GM21529 (cell line): ENCODE results near the gene STC2.
"Not testable (repeated sequence)": the region's sequence is repeated elsewhere in the genome, so short reads cannot be mapped to it uniquely, and the experiment has no call there.

ENCODE experiments used
- ATAC-seq: cut with Tn5 transposase; IDR thresholded peaks from one replicate; pipeline ENCODE4 v1.9.1; 2021; ENCODE audit not compliant: unreplicated experiment

The STC2 gene

DNA sequence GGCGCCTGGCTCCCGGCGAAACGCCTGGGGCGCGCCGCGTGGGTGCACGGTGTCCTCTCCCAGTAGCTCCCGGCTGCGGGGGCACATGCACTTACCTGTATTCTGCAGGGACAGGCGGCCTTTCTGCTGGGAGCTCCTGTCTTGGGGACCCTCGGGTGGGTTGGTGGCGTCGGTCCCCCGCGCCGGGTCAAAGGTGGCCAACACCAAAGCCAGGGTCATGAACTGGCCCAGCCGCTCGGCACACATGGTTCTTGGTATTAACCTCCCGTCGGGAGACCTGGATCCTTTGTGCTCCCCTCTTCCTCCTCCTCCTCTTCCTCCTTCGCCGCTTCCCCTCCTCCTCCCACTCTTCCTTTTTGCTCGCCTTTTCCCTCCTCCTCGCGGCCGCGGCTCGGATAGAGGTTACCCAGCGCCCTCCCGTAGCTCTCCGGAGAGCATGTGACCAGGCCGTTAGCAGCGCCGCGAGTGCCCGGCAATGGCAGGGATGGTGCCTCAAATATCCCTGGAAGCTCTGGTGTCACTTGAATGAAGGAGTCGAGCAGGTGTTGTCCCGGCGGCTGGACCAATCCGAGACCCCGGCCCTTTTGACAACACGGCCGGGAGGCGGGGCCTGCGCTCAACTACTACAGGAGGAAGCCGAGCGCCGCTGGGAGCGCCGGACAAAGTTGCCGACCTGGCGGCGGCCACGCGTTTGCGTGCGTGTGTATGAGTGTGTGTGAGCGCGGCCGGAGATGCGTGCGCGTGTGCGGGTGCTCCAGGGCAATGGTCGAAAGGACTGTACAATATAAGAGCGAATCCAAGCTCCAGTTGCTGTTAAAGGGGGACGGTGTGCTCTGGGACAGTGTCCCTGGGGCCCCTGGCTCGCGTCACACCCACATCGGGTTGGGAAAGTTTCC lies at the start of gene STC2:
Gene STC2 (minus strand): TSS at position 467 of the 896 bp plus-strand sequence. CDS start 221 bp downstream, at position 246.
- ATAC-seq, result peak; percentile 47

GRCh38 chr5:173371400-173371799 lies 43.2 kb upstream of the STC2 start:
- no peak for ATAC-seq

GRCh38 chr5:173363406-173363805 lies 35.2 kb upstream of the STC2 start:
- not testable (repeated sequence) for ATAC-seq

- ATAC-seq, result no peak
Observed at GRCh38 chr5:173355561-173355960, 27.3 kb upstream of the STC2 start.

DNA sequence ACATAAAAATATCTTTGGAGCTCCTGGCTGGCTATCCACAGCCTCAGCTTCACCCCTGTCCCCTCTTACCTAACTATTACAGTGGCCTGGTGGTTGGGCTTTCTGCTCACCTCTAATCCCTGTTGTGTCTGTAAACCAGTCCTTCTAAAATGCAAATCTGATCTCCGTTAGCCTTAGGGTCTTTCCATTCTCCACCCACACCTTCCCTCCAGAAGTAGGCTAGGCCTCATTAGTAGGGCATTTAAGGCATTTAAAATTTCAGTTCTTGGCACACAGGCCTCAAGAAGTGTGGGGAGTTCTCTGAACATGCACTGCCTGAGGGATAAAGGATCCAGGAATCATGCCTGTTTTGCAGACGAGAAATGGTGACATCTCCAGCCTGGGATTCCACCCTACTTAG lies 26.4 kb upstream of the STC2 start:
- ATAC-seq, result no peak

DNA sequence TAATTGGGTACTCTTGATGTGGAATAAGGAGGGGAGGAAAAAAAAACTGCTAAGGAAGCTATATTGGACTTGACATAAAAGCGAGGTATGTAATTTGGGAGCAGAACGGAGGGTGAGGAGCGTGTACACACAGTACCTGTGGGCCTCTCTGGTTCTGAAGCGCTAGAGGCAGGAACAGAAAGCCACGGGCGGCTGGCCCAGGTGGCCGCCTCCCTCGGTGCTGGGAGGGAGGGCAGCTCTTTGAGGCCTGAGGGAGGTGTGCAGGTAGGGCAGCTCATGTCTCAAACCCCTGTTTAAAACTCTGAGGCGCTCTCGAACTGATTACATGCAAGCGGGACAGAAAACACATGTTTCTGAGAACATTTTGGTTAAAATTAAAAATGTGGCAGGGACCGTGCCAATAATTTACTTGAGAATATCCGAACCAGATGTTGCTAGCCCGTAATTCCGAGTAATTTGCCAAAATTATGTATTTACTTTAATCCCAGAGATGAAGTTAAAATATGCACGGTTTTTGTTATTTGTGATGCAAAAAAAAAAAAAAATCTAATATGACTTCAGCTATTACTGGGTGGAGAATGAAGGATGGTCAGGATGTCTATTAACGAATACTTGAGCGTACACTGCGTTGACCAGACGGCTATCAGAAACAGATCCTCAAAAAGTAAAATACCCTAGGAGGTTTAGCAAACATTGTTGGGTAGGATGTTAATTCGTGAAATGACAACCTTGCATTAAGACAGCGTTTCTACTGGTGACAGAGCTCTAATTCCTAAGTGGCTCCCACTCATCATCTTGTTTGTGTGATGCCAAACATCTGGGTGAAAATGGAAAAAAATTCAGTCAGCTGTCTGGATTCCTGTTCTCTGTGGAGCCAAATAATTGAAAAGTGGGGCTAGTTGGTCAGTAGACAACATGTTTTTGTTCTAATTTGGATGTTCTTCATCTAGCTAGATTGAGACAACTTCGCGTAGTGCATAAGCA lies 24.4 kb upstream of the STC2 start:
- ATAC-seq, result no peak

GRCh38 chr5:173342813-173343755 lies 14.9 kb upstream of the STC2 start:
- ATAC-seq, result no peak

GRCh38 chr5:173341961-173342430 lies 13.8 kb upstream of the STC2 start:
- no peak for ATAC-seq

DNA sequence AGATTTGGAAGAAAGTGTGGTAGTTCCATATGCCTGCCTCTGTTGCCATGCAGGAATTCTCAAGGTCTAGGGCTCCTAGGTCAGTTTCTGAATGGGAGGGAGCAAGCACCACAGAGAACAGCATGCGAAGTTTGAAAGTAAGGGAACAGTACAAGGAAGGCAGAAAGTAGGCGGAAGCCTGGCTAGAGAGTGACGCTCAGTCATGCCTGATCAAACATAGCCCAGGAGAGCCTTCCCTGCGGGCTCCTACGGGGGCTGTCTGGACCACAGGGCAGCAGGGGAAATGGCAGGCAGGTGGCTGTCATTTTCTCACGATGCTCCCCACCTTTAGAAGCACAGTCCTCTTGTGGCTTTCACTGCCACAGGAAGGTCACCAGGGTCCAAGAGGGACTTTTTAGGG lies 12.8 kb upstream of the STC2 start:
- no peak for ATAC-seq

DNA sequence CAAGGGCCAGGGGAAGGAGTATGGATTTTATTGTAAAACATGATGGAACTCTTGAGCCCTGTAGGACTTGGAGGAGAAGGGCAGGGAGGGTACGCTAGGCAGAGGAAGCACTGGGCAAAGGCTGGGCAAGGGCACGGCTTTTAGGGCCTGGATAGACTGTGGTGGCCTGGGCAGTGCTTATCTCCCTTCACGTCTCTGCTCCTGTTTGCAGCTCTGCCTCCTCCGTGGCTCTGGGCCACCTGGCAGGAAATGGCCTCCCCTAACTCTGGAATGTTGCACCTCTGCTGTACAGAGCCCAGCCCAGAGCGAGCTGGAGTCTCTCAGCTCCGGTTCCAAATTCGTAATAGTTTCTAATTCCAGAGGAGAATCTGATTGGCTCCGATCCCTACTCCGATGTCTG lies 12.2 kb upstream of the STC2 start:
- no peak for ATAC-seq

GRCh38 chr5:173339286-173339685 lies 11.1 kb upstream of the STC2 start:
- no peak for ATAC-seq

GRCh38 chr5:173338380-173339015 lies 10.3 kb upstream of the STC2 start:
- no peak for ATAC-seq

GRCh38 chr5:173334808-173335207 lies 6.6 kb upstream of the STC2 start:
- no peak for ATAC-seq

DNA sequence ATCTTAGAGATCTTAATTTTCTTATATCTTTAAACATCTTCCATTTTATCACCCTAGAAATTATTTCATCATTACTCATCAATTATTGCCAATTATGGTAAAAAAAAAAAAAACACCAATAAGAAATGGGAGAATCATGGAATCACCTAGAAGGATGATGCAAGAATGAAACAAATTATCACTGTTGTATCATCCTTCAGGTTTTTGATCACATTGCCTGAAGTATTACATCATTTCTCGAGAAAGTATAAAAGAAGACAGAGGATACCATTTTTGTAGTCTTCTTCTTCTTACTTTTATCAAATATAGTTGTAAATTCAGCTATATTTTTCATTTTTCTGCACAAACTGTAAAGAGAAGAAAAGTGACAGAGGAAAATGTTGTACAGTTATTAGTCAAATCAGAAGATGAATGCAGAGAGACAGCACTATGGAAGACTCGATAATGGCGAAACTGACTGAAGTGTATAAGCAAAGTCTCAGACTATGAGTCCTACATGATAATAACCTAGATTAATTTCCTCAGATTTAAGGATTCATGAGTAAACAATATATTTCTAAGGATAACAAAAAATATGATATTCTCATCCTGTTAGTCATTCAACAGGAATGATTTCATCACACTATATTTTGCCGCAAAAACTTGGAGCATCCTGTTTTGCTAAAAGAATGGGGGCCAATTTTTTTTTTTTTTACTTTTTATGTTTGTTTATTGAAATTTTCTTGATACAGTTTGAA lies 5.9 kb upstream of the STC2 start:
- ATAC-seq, result no peak

DNA sequence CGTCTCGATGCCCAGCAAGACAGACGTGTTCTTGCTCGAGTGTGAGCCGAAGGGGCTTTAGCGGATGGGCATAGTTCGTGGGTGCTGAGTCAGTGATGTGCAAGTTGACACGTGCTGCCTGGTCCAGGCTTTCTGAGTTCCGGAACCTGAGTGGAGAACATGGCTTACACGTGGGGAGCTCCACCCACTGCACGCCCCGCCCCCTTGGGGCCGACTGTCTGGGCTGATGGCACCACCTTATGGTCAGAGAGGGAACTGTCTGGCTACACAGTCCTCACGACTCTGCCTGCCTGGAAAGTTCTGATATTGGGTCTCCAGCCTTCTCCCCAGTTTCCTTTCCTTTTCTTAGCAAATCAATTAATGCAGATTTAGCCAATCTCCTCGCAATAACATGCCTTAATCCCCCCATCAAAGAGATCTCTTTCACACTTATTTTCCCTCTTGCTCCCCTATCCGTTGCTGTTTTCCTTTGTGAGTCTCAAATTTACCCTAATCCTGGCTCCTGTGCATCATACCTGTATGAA lies 3.8 kb upstream of the STC2 start:
- peak; percentile 72 for ATAC-seq

DNA sequence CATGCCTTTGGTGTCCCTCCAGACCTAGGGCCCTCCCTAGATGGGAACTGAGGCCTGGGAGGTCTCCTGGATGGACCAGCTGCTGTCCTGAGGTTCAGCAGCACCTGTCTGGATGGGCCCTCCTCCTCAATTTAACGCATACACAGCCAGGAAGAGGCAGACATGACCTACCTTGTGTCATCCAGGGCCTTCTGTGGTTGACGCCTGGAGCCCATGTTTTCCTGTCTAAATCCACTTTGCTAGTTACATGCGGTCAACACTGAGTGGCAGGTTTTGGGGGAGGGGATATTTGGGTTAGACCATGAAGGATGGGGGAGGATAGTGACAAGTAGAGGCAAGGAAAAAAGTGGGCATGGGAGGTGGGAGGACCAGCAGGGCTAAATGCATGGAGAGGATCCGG lies 3.1 kb upstream of the STC2 start:
- no peak for ATAC-seq

- no peak for ATAC-seq
Observed at GRCh38 chr5:173330338-173331206, 2.4 kb upstream of the STC2 start.
